NCI-H748 treated with DMSO at 0.1 percent for 48 hours (cell line): ENCODE results near the gene NAA15.
A peak's percentile ranks its signal among the peaks of the same experiment; 100 is the strongest.
"Not testable (repeated sequence)": the region's sequence is repeated elsewhere in the genome, so short reads cannot be mapped to it uniquely, and the experiment has no call there.

Experiments
- DNase-seq: peaks from one replicate; lab custom pipeline; 2025; lab: John Stamatoyannopoulos, UW

Gene NAA15

DNA sequence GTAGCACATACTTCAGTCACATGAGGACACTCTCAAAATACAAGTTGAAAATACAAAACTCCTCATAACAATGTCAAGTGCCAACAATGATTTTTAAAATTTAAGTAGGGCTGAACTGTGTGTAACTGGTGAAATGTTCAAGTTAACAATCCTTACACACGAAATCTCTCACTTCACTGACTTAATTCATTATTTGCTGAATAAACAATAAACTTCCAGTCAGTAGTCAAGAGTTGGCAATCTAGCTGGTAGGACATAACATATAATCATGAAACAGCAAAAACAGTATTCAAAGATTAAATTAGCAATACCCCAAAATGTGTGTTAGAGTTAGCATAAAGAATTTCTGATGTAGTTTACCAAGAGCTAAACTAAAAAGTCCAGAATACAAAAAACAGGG lies 150.7 kb downstream of the NAA15 start:
- no peak for DNase-seq

DNA sequence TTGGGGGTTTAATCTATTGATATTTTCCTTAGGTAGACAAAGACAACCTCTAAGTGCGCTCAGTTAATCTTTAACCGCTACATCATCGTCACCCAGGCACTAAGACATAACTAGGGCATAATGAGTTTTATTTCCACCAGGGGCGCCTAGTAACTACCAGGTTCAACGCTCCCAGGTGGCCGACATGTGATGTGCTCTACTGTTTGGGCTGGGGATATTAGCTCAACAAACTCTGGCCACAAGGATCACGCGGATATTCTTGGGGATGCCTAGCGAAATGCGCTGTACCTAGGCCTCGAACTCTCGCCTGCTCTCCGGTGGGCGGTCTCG lies 151.7 kb downstream of the NAA15 start:
- DNase-seq = peak; percentile 27

DNA sequence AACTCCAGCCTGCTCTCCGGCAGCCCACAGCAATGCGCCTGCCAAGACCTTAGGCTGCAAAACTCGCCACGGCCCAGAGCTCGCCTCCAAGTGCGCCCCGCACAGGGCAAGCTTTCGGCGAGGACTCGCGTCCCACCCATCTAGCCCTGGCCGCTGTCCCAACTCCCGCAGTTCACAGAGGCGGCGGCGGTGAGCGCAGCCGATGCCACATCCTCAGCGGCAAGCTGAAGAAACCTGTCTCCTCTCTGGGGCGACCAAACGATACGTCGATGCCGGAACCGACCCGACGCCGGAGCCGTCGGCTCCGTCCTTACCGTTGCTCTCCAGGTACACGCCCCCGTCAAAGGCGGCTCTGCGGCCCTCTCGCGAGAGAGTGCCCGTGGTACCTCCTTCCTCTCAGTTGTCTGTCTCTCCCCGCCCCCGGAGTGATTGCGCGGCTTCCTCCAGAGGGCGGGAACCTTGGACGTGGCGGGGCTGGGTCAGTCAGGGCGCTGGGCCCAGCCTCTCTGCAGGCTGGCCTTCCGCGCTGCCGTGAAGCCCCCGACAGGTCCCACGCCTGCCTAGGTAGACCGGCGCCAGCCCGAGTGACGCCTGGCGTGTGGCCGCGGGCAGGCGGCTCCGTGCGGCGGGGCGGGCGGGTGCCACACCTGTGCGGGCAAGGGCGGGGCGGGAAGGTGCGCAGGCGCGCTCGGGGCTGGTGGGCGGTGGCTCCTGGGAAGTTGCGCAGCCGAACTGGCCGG lies 152.2 kb downstream of the NAA15 start:
- DNase-seq = peak; percentile 80

DNA sequence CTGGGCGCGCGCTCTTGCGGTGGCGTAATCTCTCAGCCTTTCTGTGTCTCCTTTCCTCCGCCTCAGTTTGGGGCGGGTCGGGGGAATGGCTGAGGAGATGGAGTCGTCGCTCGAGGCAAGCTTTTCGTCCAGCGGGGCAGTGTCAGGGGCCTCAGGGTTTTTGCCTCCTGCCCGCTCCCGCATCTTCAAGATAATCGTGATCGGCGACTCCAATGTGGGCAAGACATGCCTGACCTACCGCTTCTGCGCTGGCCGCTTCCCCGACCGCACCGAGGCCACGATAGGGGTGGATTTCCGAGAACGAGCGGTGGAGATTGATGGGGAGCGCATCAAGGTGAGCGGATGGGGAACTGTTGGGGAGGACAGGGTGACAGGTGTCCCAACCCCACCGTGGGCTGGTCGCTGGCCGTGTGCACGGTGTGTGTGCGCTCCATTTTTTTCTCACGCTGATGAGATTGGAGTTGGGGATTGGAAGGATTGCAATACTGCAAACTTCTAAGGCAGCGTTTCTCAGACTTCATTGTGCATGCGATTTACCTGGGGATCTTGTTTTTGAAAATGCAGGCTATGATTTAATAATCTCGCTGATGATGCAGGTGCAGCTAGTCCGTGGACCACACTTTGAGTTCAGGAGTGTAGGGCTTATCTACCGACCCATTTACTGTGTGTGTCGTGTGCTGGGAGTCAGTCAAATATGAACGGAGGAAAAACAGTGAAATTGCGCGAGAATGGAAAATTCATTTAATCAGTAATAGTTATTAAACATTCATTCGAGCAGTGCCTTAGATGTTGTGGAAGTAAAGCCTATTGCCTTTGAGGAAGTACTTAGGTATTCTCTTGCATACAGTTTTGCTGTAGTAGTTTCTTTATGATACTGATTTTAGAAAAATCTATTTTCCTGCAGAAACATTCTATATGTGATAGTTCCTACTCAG lies 153.1 kb downstream of the NAA15 start, which contains the start of gene RAB33B:
RAB33B (plus strand) TSS at position 11 of the 935 bp plus-strand sequence; CDS start at position 86, 75 bp downstream.
- DNase-seq = no peak

DNA sequence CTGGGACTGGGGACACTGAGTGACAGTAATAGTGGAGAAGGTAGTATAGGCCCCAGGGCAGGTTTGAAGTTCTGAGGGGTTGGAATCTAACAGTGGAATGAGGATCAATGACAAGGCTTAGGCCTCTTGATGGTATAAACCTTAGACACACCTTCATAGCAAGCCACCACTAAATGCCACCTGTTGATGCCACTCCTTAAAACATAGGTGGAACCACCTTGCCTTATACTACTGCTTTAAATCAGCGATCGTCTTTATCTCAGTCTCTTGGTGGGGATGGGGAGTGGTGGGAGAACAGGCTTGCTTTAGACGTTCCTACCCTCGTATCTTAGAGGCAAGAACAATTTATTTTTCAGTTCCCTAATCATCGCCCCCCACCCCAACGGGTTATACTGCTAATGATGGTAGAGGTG lies 153.8 kb downstream of the NAA15 start:
- no peak for DNase-seq

DNA sequence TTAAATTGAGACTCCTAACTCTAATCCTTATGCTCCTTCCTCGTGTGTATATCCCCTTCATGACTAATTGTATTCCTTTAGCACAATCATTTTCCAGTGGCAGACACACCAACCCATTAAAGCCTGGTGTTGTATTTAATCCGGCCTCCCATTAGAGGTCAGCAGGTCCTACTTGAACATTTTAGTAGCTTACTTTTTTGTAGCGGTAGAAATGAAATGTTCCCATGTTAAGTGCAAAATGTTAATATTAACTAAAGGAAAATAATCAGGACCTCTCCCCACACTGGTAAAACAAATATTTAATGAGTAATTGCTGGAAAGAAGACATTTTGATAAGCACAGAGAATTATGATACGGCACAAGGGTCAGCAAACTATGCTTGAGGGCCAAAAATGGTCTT lies 156.0 kb downstream of the NAA15 start:
- DNase-seq = no peak

DNA sequence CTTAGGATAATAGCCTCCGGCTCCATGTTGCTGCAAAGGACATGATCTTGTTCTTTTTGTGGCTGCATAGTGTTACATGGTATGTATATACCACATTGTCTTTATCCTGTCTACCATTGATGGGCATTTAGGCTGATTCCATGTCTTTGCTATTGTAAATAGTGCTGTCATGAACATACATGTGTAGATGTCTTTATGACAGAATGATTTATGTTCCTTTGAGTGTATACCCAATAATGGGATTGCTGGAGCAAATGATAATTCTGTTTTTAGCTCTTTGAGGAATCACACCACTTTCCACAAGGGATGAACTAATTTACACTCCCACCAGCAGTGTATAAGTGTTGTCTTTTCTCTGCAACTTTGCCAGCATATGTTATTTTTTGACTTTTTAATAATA lies 157.2 kb downstream of the NAA15 start:
- DNase-seq = no peak

DNA sequence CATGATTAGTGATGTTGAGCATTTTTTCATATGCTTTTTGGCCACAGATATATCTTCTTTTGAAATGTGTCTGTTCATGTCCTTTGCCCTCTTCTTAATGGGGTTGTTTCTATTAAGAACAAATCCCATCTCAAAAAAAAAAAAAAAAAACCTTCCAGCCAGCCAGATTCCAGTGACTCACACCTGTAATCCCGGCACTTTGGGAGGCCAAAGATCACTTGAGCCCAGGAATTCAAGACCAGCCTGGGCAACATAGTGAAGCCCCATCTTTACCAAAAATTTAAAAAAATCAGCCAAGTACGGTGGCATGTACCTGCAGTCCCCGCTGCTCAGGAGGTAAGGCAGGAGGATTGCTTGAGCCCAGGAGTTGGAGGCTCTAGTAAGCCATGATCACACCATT lies 157.7 kb downstream of the NAA15 start:
- DNase-seq = no peak

DNA sequence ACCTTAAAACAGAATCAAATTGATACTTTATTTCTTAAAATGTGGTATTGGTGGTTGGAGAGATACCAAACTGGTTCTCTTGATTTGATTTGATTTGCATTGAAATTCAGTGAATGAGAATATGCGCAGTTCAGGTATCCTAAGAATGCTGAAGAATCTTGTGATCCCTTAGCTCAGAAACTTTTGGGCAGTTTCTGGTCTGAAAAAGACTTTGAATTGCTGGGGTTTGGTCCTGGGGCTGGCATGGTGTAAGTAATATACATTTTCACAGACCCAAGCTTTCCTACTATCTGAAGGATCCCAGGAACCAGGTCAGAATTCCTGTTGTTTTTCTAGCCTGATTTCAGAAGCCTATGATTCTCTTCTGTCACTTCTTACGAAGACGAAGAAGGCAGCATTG lies 159.3 kb downstream of the NAA15 start:
- no peak for DNase-seq

DNA sequence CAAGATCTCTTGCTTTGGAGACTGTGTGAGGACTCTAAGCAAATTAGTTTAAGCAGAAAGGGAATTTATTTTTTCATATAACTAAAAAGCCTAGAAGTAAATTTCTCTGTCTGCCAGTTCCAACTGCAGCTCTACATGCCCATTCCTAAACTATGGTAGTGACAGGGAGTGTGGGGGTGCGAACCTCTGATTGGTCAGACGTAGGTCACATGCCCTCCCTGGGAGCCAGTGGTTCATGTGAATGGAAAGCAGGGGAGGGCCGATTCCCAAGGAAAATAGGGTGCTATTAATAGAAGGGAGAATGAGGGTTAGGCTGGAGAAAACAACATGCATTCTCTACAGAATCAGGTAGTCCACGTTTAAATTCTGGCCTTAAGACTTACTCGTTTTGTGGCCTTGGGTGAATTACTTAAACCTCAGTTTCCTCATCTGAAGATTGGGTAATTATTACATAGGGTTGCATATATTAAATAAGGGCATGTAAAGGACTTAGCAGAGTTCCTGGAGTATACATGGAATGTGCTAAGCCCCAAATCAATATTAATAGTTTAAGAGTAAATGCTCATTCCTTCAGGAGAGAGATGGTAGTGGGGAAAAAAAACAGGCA lies 159.8 kb downstream of the NAA15 start:
- DNase-seq = no peak

DNA sequence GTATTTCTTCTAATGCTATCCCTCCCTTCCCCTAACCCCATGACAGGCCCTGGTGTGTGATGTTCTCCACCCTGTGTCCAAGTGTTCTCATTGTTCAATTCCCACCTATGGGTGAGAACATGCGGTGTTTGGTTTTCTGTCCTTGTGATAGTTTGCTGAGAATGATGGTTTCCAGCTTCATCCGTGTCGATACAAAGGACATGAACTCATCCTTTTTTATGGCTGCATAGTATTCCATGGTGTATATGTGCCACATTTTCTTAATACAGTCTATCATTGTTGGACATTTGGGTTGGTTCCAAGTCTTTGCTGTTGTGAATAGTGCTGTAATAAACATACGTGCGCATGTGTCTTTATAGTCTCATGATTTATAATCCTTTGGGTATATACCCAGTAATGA lies 163.2 kb downstream of the NAA15 start:
- DNase-seq = not testable (repeated sequence)

DNA sequence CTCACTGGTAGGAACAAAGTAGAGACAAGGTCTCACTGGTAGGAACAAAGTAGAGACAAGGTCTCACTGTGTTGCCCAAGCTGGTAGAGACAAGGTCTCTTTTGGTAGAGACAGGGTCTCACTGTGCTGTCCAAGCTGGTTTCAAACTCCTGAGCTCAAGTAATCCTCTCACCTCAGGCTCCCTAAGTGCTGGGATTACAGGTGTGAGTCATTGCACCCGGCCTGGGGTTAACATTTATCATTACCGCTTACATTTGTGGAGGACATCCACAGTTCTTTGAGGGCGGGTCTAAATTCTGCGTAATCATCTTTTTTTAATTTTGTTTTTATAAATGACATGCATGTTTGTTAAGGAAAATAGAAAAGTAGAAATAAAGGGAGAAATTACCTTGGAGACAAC lies 164.6 kb downstream of the NAA15 start:
- no peak for DNase-seq

DNA sequence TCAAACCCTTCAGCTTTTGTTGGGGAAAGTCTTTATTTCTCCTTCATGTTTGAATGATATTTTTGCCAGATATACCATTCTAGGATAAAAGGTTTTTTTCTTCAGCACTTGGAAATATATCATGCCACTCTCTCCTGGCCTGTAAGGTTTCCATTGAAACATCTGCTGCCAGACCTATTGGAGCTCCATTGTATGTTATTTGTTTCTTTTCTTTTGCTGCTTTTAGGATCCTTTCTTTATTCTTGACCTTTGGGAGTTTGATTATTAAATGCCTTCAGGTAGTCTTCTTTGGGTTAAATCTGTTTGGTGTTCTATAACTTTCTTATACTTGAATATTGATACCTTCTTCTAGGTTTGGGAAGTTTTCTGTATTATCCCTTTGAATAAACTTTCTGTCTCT lies 167.5 kb downstream of the NAA15 start:
- DNase-seq = not testable (repeated sequence)

DNA sequence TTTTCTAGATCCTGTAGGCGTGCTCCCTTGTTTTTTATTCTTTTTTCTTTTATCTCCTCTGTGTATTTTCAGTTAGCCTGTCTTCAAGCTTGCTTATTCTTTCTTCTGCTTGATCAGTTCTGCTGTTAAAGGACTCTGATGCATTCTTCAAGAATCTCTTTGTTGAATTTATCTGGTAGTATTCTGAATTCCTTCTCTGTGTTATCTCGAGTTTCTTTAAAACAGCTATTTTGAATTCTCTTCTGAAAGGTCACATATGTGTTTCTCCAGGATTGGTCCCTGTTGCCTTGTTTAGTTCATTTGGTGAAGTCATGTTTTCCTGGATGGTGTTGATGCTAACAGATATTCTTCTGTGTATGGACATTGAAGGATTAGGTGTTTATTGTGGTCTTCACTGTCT lies 167.9 kb downstream of the NAA15 start:
- DNase-seq = no peak
